Fibroblast of skin of left quadriceps (primary cell): ENCODE data around the gene TUBG2.
"Not testable (repeated sequence)": the region's sequence is repeated elsewhere in the genome, so short reads cannot be mapped to it uniquely, and the experiment has no call there.

Source experiments
- DNase-seq, 2 experiments: peaks; one replicate each; pipeline ENCODE4 v3.0.0-alpha.2; 2013; ENCODE audit warnings: low read depth in 2 of 2

The TUBG2 gene

GRCh38 chr17:42655528-42655927 lies 3.6 kb upstream of the TUBG2 start:
- DNase-seq = no peak

- DNase-seq = no peak
These were observed 1.1 kb upstream of the TUBG2 start for GRCh38 chr17:42657824-42658588.

- not testable (repeated sequence) for DNase-seq
These were observed 819 bp downstream of the TUBG2 start for GRCh38 chr17:42659932-42660274.

GRCh38 chr17:42660692-42661345 lies 1.7 kb downstream of the TUBG2 start:
- DNase-seq = peak; percentile 51 to 62

GRCh38 chr17:42665581-42666001 lies 6.5 kb downstream of the TUBG2 start:
- DNase-seq = no peak

- DNase-seq = not testable (repeated sequence)
These were observed 7.0 kb downstream of the TUBG2 start for GRCh38 chr17:42666126-42666525.

GRCh38 chr17:42667088-42667951 lies 8.2 kb downstream of the TUBG2 start:
- no peak for DNase-seq

- no peak for DNase-seq
These were observed 10.6 kb downstream of the TUBG2 start for GRCh38 chr17:42669705-42669976.

- DNase-seq = no peak
These were observed 11.1 kb downstream of the TUBG2 start for GRCh38 chr17:42669977-42670788.

GRCh38 chr17:42670789-42671657 lies 11.9 kb downstream of the TUBG2 start:
- DNase-seq = no peak

- DNase-seq = no peak
These were observed 13.0 kb downstream of the TUBG2 start for GRCh38 chr17:42672038-42672437.

GRCh38 chr17:42673266-42673884 lies 14.3 kb downstream of the TUBG2 start:
- DNase-seq = no peak

- DNase-seq = no peak
These were observed 15.0 kb downstream of the TUBG2 start for GRCh38 chr17:42673885-42674754.

GRCh38 chr17:42674755-42675347 lies 15.8 kb downstream of the TUBG2 start:
- no peak for DNase-seq

GRCh38 chr17:42675348-42675964 lies 16.4 kb downstream of the TUBG2 start:
- DNase-seq = no peak

GRCh38 chr17:42675965-42676423 lies 16.9 kb downstream of the TUBG2 start:
- DNase-seq = no peak

- no peak for DNase-seq
These were observed 17.4 kb downstream of the TUBG2 start, which contains the start of gene PLEKHH3 for GRCh38 chr17:42676424-42677011. TSS of gene PLEKHH3 (minus strand) at chr17:42676994. CDS start at chr17:42676563, 431 bp downstream.
